Mesenteric fat pad (tissue), 1 donor: ENCODE results near the gene ADGRD1. TPM values are rescaled to one million over a fixed set of nuclear protein-coding genes. Genes with fewer than 3 reads are reported as not detected.

Experiments used
- DNase-seq: peaks from one replicate; pipeline ENCODE4 v3.0.0-alpha.2; 2020; ENCODE audit warnings: low spot score
- total RNA-seq: library from RNA; stranded (reverse); fragmentation: NEBNext Ultra II Directional; extraction: Animal tissue kit (Norgen Biotek cat#: 25700); gene quantifications from one replicate; pipeline ENCODE4 v1.2.1, GENCODE V29; 2021
- donor health status: DM: yes; HTN: yes; CAD: no.

ADGRD1 gene
- total RNA-seq, 1 donor from 2014 or later: 28.5 TPM

DNA sequence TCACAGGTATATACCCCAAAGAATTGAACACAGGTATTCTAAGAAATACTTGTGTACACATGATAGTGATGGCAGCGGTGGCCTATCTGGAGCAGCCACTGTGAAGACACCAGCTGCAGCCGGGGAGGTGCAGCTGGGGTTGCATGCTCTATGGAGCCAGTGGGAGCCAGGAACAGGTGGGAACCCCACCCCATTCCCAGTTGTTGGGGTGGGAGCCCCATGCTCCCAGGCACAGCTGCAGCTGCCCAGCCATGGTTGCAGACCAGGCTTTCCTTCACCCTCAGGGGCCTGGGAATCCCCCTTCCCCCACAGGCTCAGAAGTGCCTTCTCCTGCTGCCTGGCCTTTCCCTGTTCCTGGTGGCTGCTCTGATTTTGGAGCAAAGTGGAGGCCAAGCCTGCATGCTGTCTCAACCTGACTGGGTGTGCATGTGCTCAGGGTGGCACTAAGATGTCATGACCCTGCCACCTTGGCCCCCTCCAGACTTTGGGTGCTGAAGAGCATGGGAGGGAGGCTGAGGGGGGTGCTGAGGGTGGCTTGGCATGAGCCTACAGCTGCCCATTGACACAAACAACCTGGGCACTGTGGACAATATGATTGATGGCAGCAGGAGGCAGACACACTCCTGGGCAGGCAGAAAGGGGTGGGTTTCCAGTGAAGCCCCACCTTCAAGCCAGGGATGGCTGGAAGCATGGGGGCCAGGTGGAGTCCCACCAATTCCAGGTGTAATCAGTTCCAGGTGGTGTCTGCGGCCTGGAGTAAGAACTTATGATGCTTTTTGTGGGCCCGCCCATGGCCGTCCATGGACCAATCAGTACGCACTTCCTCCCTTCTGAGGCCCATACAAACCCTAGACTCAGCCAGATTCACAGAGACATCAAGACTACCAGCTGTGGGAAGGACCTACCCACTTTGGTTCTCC is 234.7 kb downstream of the ADGRD1 start:
- no peak for DNase-seq

DNA sequence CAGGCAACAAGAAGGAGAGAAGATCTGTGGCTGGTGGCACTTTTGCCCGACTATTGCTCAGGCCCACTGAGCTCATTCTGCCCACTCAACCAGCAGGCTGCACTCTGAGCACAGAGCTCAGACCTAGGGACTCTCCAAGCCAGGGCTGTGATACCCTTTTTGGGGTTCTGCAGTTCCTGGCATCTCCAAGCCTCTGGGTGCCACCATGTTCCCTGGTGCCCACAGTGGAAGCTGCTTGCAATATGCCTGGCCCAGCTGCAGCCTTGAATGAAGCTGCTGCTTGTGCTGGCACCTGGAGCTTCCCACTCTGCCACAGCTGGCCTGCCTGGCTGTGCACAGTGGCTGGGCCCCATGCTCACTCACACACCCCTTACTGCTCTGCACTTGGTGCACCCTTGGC is 236.1 kb downstream of the ADGRD1 start:
- no peak for DNase-seq

DNA sequence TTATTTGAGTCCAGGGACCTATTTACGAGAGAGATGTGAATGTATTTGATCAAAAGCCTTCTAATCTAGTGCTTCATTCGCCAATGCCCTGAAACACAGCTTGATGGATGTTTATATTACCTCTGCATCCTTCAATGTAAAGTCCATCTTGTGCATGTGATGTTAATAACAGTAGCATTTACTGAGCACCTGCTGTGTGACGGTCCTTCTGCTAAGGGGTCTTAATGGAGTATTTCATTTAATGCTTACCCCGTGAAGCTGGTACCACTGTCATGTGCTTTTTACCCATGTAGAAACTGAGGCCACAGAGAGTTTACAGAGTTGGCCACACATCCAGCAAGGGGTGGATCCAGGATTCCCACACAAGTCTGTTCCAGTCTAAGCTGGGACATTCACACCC is 237.3 kb downstream of the ADGRD1 start:
- no peak for DNase-seq

Other genes with a start within 250 kb of the ADGRD1 start
- gene RIMBP2, start 237.6 kb upstream of the ADGRD1 start, total RNA-seq: 1.1 TPM
- gene STX2, start 114.7 kb upstream of the ADGRD1 start, total RNA-seq: 29.7 TPM
- gene RAN, start 81.8 kb upstream of the ADGRD1 start, total RNA-seq: 472 TPM